Activated CD4-positive, alpha-beta T cell treated with anti-CD3 and anti-CD28 coated beads, Interleukin-2, Interleukin-6, amounts not matched to agents 100 ng/mL and 50 ng/mL, durations not matched to agents 16 hours and 8 hours (primary cell): ENCODE measurements around the gene C4orf50.
"Not testable (repeated sequence)": the region's sequence is repeated elsewhere in the genome, so short reads cannot be mapped to it uniquely, and the experiment has no call there.

Source experiments
- DNase-seq: peaks from one replicate; pipeline ENCODE4 v3.0.0-alpha.2; 2020

C4orf50 gene

GRCh38 chr4:5887011-5887360, 131.2 kb downstream of the C4orf50 start:
- no peak for DNase-seq

DNA sequence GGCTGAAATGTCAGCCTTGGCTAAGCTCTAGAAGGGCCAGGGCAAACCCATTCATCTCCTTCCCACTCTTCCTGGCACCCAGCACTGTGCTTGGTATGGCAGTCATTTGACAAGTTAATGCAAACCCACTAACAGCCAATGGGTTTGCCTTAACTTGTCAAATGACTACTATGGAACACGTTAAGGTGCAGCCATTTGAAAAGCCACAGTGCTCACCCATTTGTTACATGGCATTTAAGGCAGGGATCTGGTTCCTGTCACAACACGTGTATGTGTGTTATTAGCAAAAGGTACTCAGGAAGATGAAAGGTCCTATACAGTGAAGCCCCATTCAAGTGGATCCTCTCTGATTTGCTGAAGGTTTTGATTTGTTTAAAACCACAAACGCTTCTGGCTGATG, 132.5 kb downstream of the C4orf50 start:
- DNase-seq, result no peak

DNA sequence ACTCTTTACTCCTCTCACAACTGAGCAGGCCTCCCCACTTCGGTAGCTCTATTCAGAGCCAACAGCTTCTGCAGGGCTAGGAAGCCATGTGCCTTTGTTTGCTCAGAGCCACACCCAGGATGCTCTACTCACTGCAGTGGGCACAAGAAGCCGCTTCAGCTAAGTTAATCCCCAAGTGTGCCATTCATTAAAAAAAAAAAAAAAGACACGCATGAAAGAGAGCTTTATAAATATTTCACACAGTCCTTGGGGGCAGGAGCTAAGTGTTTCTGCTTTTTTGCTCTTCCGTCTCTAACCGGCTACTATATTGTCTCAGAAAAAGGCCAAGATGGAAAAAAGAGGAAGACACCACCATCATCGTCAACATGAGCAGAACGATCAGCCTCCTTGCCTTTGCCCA, 133.4 kb downstream of the C4orf50 start:
- DNase-seq, result no peak

DNA sequence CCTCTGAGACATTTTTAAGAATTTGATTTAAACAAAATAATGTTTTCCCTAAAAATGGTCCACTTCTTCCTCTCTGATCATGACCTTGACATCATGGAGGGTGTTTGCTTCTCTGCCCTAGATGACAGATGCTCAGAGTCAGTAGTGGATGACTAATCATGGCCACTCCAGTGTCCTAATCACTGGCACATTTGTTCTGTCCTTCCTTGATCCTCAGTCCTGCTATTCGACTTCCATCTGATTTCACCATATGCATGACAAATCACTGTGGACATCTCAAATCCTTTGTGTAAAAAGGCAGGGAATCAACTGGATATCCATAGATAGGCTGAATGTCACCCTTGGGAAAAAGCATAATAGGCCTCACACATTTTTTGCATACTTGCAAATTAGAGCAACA, 134.3 kb downstream of the C4orf50 start:
- DNase-seq, result no peak

- no peak for DNase-seq
These were observed 135.3 kb downstream of the C4orf50 start for GRCh38 chr4:5882947-5883346.

GRCh38 chr4:5881340-5881739, 136.9 kb downstream of the C4orf50 start:
- no peak for DNase-seq

GRCh38 chr4:5878359-5878758, 139.9 kb downstream of the C4orf50 start:
- no peak for DNase-seq

DNA sequence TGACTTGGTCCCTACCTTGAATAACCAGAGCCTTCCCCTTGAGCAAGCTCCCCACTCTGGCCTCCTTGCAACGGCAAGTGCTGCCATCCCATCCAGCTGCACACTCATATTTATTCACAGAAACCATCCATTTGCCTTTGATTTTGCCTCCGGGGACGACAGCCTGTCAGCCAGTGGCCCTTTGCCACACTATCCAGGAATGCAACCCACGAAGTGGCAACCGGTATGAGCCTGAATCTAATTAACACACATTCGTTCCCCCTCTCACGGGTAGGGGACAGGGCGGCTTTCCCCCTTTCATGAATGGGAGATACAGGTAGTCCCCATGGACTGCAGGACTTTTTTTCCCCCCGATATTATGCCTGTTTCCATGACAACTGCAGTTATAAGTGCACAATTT, 140.8 kb downstream of the C4orf50 start:
- DNase-seq, result no peak

GRCh38 chr4:5874811-5875449, 143.3 kb downstream of the C4orf50 start:
- DNase-seq, result no peak

DNA sequence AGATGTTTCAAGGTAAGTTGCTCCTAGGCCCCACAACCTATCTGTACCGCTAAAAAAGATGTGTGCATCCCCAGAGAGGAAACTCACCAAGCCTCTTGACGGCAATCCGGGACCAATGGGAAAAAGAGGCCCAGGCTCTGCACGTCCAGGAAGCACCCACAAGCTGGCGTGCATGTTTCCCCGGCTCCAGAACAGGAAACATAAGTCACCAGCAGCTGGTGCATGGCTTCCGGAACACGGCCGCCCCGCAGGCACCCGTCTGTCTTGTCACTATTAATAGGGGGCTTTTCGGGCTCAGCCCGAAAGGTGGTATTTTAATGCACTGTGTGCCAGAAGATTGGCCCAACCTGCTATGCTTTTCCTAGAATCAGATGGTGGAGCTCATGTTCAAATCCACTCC, 147.5 kb downstream of the C4orf50 start:
- no peak for DNase-seq

GRCh38 chr4:5869966-5870619, 148.1 kb downstream of the C4orf50 start:
- no peak for DNase-seq

DNA sequence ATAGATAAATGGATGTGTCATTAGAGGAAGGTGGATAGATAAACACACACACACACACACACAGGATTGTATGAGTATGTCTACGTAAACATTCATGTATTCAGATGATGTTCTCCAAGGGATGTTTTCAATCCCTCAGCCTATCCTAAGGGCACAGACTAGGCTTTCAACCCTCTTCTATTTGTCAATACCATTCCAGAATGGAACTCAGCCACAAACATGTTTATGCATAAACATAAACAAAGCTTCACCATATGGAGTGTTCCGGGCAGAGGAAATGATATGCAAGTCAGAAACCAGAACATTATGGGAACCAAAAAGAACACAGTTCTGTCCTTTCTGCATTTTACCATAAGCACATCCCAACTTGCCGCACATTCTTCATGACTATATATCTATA, 150.4 kb downstream of the C4orf50 start:
- no peak for DNase-seq

GRCh38 chr4:5866841-5867813, 151.1 kb downstream of the C4orf50 start:
- no peak for DNase-seq

GRCh38 chr4:5865896-5866599, 152.2 kb downstream of the C4orf50 start:
- DNase-seq, result peak; percentile 52

DNA sequence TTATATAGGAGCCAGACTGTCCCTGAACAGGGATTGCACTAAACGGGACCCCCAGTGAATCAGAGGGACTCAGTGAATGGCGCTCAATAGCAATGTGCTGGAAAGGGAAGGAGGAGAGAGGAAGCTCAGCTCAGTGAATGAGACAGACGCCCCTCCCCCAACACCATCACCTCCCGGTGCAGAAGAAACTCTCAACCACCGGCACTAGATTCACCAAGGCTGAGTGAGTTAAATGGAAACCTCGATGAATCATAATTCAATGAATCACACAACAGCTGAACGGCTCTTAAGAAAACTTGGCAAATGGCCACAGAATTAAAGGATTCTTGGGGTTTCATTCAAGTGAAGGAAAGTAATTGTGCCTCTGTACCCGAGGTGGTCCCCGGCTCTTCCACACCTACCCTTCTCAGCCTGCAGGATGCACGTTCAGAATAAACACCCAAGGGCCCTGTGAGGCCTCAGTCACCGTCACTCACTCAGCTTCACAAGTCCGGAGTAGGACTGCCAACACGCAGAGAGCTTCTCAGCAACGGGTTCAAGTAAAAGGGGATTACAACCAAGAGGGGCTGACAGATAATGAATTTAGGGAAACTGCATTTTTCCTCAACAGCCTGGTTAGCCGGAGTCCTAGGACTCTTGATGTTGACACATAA, 154.6 kb downstream of the C4orf50 start:
- DNase-seq, result peak; percentile 87

DNA sequence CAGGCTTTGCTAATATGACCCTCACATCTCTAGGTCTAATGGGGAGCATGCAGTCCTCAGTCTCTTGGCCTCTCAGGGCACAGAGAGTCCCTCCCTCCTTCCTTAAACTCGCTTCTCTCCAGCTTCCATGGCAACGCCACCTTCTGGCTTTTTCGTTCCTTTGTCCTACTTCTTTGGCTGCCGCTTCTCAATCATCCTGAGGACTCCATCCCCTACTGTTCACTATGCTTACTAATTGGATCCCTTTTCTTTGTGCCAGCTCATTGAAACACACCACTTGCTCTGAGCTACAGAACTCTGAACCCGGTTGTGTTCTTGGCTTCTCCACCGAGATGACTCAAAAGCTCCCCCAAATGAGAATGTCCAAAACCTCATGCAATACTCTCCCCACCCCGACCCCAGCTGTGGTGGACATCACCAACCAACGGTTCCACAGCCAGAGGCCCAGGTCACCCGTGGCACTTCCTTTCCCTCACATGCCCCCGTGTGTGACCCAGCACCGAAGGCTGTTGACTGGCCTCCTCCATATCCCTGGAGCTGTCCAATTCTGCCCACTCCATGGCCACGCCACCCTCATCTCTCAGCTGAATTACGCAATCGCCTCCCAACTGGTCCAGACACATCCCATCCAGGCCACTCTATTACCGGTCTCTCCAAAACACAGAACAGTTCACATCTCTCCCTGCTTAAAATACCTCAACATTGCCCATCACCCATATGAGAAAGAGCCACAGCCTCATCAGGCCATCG, 160.0 kb downstream of the C4orf50 start:
- DNase-seq, result no peak

DNA sequence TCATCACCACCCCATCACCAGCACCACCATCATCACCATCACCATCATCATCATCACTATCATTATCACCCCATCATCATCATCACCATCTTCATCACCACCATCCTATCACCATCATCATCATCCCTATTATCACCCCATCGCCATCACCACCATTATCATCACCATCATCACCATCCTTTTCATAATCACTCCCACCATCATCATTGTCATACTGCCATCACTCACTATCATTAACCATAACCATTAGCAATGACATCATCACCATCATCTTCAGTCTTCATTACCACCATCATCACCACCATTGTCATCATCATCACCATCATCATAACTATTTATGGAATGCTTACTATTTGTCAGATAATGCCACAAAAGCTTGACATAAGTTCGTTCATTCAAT, 161.0 kb downstream of the C4orf50 start:
- no peak for DNase-seq

GRCh38 chr4:5856362-5856761, 161.9 kb downstream of the C4orf50 start:
- not testable (repeated sequence) for DNase-seq

- DNase-seq, result no peak
These were observed 163.3 kb downstream of the C4orf50 start for GRCh38 chr4:5854929-5855328.

GRCh38 chr4:5852523-5853202, 165.6 kb downstream of the C4orf50 start:
- DNase-seq, result no peak

DNA sequence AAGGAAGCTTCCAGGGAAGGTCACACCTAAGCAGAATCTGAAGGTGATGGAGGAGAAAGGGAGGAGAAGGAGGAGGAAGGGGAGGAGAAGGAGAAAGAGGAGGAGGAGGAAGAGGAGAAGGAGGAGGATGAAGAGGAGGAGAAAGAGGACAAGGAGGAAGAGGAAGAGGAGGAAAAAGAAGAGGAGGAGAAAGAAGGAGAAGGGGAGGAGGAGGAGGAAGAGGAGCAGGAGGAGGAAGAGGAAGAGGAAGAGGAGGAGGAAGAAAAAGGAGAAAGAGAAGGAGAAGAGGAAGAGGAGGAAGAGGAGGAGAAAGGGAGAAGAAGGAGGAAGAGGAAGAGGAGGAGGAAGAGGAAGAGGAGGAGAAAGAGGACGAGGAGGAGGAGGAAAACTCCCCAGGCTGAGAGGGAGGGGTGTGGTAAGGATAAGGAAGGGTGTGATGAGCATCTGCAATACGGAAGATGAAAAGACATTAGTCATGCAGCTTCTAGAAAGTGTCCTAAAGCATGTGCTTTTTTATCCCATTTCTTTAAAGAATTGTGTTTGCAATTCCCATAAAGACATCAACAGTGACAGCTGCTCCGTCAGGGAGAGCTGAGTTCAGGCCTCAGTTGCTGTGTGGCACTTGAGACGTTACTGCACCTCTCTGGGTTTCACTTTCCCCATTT, 166.5 kb downstream of the C4orf50 start:
- DNase-seq, result no peak
